ENCODE results near the gene TSPAN33. TPM values are rescaled to one million over a fixed set of nuclear protein-coding genes. Genes with fewer than 3 reads are reported as not detected.

TSPAN33 gene
- total and polyA plus RNA-seq, 2 of the 13 experiments (the other 11 are each of a cell fraction or from before 2014, with no cell fraction given): 15.3 to 16.5 TPM

DNA sequence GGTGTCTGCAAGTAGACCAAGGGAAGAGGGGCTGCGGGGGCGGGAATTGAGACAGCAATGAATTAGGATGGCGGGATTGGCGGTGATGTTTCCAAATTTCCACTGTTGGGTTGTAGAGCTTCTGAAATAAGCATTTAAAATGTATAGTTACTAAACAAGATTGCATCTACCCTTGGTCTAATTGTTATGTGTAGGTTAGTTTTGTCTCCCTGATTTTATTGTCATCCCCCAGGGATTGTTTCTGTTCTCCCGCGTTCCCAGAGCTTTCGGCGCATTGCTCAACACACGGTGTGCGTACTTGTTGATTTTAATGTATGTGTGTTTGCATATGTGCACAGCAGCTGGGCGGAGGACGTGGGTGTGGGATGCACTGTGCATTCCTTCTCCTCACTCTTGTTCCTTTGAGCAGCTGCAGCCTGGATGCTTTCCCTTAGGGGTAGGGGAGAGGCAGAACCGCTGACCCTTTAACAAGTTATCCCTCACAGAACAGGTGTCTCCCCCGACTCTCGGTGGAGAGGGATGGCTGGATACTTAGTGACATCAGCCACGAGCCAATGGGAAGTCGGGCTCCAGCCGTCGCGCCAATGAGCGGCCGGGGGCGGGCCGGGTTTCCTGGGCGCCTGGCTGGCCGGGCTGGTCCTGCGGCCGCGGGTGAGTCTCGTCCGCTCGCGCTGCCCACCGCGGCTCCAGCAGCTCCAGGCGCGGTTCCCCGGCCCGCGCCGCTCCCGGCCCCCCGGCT lies at the start of gene TSPAN33 (continued):
- TF ChIP-seq, protein P1, sequence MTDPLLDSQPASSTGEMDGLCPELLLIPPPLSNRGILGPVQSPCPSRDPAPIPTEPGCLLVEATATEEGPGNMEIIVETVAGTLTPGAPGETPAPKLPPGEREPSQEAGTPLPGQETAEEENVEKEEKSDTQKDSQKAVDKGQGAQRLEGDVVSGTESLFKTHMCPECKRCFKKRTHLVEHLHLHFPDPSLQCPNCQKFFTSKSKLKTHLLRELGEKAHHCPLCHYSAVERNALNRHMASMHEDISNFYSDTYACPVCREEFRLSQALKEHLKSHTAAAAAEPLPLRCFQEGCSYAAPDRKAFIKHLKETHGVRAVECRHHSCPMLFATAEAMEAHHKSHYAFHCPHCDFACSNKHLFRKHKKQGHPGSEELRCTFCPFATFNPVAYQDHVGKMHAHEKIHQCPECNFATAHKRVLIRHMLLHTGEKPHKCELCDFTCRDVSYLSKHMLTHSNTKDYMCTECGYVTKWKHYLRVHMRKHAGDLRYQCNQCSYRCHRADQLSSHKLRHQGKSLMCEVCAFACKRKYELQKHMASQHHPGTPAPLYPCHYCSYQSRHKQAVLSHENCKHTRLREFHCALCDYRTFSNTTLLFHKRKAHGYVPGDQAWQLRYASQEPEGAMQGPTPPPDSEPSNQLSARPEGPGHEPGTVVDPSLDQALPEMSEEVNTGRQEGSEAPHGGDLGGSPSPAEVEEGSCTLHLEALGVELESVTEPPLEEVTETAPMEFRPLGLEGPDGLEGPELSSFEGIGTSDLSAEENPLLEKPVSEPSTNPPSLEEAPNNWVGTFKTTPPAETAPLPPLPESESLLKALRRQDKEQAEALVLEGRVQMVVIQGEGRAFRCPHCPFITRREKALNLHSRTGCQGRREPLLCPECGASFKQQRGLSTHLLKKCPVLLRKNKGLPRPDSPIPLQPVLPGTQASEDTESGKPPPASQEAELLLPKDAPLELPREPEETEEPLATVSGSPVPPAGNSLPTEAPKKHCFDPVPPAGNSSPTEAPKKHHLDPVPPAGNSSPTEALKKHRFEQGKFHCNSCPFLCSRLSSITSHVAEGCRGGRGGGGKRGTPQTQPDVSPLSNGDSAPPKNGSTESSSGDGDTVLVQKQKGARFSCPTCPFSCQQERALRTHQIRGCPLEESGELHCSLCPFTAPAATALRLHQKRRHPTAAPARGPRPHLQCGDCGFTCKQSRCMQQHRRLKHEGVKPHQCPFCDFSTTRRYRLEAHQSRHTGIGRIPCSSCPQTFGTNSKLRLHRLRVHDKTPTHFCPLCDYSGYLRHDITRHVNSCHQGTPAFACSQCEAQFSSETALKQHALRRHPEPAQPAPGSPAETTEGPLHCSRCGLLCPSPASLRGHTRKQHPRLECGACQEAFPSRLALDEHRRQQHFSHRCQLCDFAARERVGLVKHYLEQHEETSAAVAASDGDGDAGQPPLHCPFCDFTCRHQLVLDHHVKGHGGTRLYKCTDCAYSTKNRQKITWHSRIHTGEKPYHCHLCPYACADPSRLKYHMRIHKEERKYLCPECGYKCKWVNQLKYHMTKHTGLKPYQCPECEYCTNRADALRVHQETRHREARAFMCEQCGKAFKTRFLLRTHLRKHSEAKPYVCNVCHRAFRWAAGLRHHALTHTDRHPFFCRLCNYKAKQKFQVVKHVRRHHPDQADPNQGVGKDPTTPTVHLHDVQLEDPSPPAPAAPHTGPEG (CRISPR knock-in tag; IDR thresholded peaks at IDR 0.05): no peak
- TF ChIP-seq, protein P2, sequence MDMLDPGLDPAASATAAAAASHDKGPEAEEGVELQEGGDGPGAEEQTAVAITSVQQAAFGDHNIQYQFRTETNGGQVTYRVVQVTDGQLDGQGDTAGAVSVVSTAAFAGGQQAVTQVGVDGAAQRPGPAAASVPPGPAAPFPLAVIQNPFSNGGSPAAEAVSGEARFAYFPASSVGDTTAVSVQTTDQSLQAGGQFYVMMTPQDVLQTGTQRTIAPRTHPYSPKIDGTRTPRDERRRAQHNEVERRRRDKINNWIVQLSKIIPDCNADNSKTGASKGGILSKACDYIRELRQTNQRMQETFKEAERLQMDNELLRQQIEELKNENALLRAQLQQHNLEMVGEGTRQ (IDR thresholded peaks at IDR 0.05; ENCODE audit: low read depth, low read length): no peak
- TF ChIP-seq, protein P2 (CRISPR knock-in tag; IDR thresholded peaks at IDR 0.05; ENCODE audit: borderline replicate concordance): no peak
- TF ChIP-seq ZNF841 (CRISPR knock-in tag; IDR thresholded peaks at IDR 0.05; ENCODE audit: borderline replicate concordance) (no peak), YEATS4 (CRISPR knock-in tag; IDR thresholded peaks at IDR 0.05; ENCODE audit: borderline replicate concordance) (0 out of 2 replicates have a peak, but pooled peaks have one; percentile 19), MEF2D (CRISPR knock-in tag; IDR thresholded peaks at IDR 0.05) (peak; percentile 54; the same call in 1 of the 2 replicates), ZNF451 (CRISPR knock-in tag; IDR thresholded peaks at IDR 0.05) (no peak), PRMT3 (CRISPR knock-in tag; IDR thresholded peaks at IDR 0.05; ENCODE audit: borderline replicate concordance, low read depth) (no peak), CHD2 (IDR thresholded peaks at IDR 0.05; ENCODE audit: low read depth, low read length) (no peak), ZFP90 (CRISPR knock-in tag; IDR thresholded peaks at IDR 0.05; ENCODE audit: borderline replicate concordance) (no peak), RFXAP (CRISPR knock-in tag; IDR thresholded peaks at IDR 0.05; ENCODE audit: borderline replicate concordance) (no peak), ZNF484 (CRISPR knock-in tag; IDR thresholded peaks at IDR 0.05; ENCODE audit: borderline replicate concordance, low read depth) (no peak), HNF4A (CRISPR knock-in tag; IDR thresholded peaks at IDR 0.05) (no peak)
- TF ChIP-seq, protein P3, sequence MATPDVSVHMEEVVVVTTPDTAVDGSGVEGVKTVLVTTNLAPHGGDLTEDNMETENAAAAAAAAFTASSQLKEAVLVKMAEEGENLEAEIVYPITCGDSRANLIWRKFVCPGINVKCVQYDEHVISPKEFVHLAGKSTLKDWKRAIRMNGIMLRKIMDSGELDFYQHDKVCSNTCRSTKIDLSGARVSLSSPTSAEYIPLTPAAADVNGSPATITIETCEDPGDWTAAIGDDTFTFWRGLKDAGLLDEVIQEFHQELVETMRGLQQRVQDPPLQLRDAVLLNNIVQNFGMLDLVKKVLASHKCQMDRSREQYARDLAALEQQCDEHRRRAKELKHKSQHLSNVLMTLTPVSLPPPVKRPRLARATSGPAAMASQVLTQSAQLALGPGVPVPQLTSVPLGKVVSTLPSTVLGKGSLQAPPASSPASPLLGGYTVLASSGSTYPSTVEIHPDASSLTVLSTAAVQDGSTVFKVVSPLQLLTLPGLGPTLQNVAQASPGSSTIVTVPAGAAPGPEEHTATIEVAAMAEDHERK (CRISPR knock-in tag; IDR thresholded peaks at IDR 0.05; ENCODE audit: low read depth): no peak
- TF ChIP-seq, protein P4, sequence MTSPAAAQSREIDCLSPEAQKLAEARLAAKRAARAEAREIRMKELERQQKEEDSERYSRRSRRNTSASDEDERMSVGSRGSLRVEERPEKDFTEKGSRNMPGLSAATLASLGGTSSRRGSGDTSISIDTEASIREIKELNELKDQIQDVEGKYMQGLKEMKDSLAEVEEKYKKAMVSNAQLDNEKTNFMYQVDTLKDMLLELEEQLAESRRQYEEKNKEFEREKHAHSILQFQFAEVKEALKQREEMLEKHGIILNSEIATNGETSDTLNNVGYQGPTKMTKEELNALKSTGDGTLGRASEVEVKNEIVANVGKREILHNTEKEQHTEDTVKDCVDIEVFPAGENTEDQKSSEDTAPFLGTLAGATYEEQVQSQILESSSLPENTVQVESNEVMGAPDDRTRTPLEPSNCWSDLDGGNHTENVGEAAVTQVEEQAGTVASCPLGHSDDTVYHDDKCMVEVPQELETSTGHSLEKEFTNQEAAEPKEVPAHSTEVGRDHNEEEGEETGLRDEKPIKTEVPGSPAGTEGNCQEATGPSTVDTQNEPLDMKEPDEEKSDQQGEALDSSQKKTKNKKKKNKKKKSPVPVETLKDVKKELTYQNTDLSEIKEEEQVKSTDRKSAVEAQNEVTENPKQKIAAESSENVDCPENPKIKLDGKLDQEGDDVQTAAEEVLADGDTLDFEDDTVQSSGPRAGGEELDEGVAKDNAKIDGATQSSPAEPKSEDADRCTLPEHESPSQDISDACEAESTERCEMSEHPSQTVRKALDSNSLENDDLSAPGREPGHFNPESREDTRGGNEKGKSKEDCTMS (CRISPR knock-in tag; conservative IDR thresholded peaks at IDR 0.05): no peak

All from HepG2 (cell line).